HCT116 (cell line): Measurements from ENCODE around the gene LIMK2. TPM values are rescaled to one million over a fixed set of nuclear protein-coding genes. Genes with fewer than 3 reads are reported as not detected.

Experiments
- ATAC-seq: fragments of 200-7000 bp; cut with Tn5 transposase; 2 replicates; pipeline ENCODE4 v1.9.1; 2020; ENCODE audit warnings: mild to moderate bottlenecking, moderate library complexity
- BruUV-seq: library from RNA; stranded (reverse); fragments of 400-500 nt; replicated peaks from 2 replicates; lab custom pipeline; 2021; lab: Mats Ljungman, UMichigan
- CTCF ChIA-PET: fragments of 300-600 bp; sonication (Branson Sonifier 250); formaldehyde crosslinking; loops from one replicate; lab custom pipeline; 2021; ENCODE audit warnings: antibody characterized with exemption; lab: Charles Lee
- POLR2A ChIA-PET: fragments of 300-600, 350-600 bp; sonication (Branson Sonifier 250); formaldehyde crosslinking; loops from one replicate; lab custom pipeline; 2021; ENCODE audit warnings: antibody characterized with exemption; lab: Charles Lee
- RAD21 ChIA-PET, 2 experiments: fragments of 300-600 bp; sonication (Branson Sonifier 250); formaldehyde crosslinking; loops; one replicate each; lab custom pipeline; 2023; ENCODE audit warnings: low total read pairs in 2 of 2; ENCODE audit not compliant: uncharacterized antibody in 2 of 2, unreplicated experiment in 2 of 2, low non-redundant PET in 1 of 2; lab: Charles Lee
- DNase-seq: peaks from one replicate; pipeline ENCODE4 v3.0.0-alpha.2; 2010; ENCODE audit warnings: low read depth, low spot score
- H2AFZ ChIP-seq: fragments of 200-600 bp; shearing (Covaris generic), sonication (generic); 2 replicates; pipeline ENCODE4 v1.6.1; 2017; ENCODE audit warnings: low read depth, mixed run types, mixed read lengths, antibody characterized with exemption, low read length; ENCODE audit not compliant: poor library complexity, severe bottlenecking
- H3K27ac ChIP-seq: 2 replicates; pipeline ENCODE4 v1.5.1; 2012; ENCODE audit warnings: low read depth, low read length
- H3K27me3 ChIP-seq: fragments of 200-600 bp; sonication (generic); 2 replicates; pipeline ENCODE4 v1.6.1; 2016; ENCODE audit warnings: mixed run types, low read length, mixed read lengths; ENCODE audit not compliant: insufficient read depth
- H3K36me3 ChIP-seq, 2 experiments: fragments of 200-500 bp in 1 of 2; fragments of 200-600 bp in 1 of 2; sonication (Bioruptor generic) in 1 of 2; sonication (generic) in 1 of 2; 2 replicates each; pipeline versions ENCODE4 v1.5.1 to v1.6.1; 2014 to 2016; ENCODE audit warnings: low read length in 2 of 2, inconsistent platforms in 1 of 2, mixed read lengths in 1 of 2, mixed run types in 1 of 2; ENCODE audit not compliant: insufficient read depth in 2 of 2, control insufficient read depth in 1 of 2
- H3K4me1 ChIP-seq, 2 experiments: fragments of 200-600 bp in 1 of 2; sonication (generic) in 1 of 2; 2 replicates each; pipeline versions ENCODE4 v1.5.1 to v1.6.1; 2012 to 2017; ENCODE audit warnings: low read length in 2 of 2, inconsistent platforms in 1 of 2, mild to moderate bottlenecking in 1 of 2, mixed read lengths in 1 of 2, mixed run types in 1 of 2, moderate library complexity in 1 of 2; ENCODE audit not compliant: insufficient read depth in 2 of 2, control insufficient read depth in 1 of 2
- H3K4me2 ChIP-seq: fragments of 200-600 bp; sonication (generic); 2 replicates; pipeline ENCODE4 v1.6.1; 2017; ENCODE audit warnings: mixed run types, low read length, mixed read lengths
- H3K4me3 ChIP-seq, 2 experiments: fragments of 200-600 bp in 1 of 2; sonication (generic) in 1 of 2; replicated peaks in 1 of 2; 2 replicates each; pipeline ENCODE4 v1.5.1; 2011 to 2016; ENCODE audit warnings: low read length in 2 of 2, control low read depth in 1 of 2, low read depth in 1 of 2, mild to moderate bottlenecking in 1 of 2, mixed read lengths in 1 of 2, mixed run types in 1 of 2
- H3K79me2 ChIP-seq: fragments of 200-600 bp; sonication (generic); 2 replicates; pipeline ENCODE4 v1.6.1; 2017; ENCODE audit warnings: mild to moderate bottlenecking, mixed run types, low read length, moderate library complexity, mixed read lengths; ENCODE audit not compliant: insufficient read depth
- H3K9ac ChIP-seq: fragments of 200-600 bp; sonication (generic); 2 replicates; pipeline ENCODE4 v1.6.1; 2016; ENCODE audit warnings: low read length, mixed read lengths
- H3K9me2 ChIP-seq: fragments of 200-600 bp; sonication (generic), shearing (Covaris generic); 2 replicates; pipeline ENCODE4 v1.6.1; 2017; ENCODE audit warnings: mixed run types, mild to moderate bottlenecking, moderate library complexity; ENCODE audit not compliant: insufficient read depth
- H3K9me3 ChIP-seq, 2 experiments: fragments of 200-500 bp in 1 of 2; fragments of 200-600 bp in 1 of 2; sonication (Bioruptor generic) in 1 of 2; sonication (generic) in 1 of 2; 2 replicates each; pipeline ENCODE4 v1.6.1; 2014 to 2017; ENCODE audit warnings: low read length in 2 of 2, mixed read lengths in 2 of 2, inconsistent platforms in 1 of 2, low read depth in 1 of 2, mild to moderate bottlenecking in 1 of 2, mixed run types in 1 of 2, moderate library complexity in 1 of 2; ENCODE audit not compliant: control insufficient read depth in 1 of 2, insufficient read depth in 1 of 2
- H4K20me1 ChIP-seq: fragments of 200-600 bp; sonication (generic), shearing (Covaris generic); 2 replicates; pipeline ENCODE4 v1.6.1; 2017; ENCODE audit warnings: mixed run types, mild to moderate bottlenecking, moderate library complexity; ENCODE audit not compliant: insufficient read depth
- ATF3 ChIP-seq: IDR thresholded peaks from 2 replicates; pipeline ENCODE4 v1.6.1; 2012
- CBX3 ChIP-seq: IDR thresholded peaks from 2 replicates; pipeline ENCODE4 v1.6.1; 2012; ENCODE audit warnings: low read depth
- CEBPB ChIP-seq: IDR thresholded peaks from 2 replicates; pipeline ENCODE4 v1.6.1; 2012; ENCODE audit warnings: low read depth
- EGR1 ChIP-seq: IDR thresholded peaks from 2 replicates; pipeline ENCODE4 v1.6.1; 2012; ENCODE audit warnings: low read depth
- EZH2 ChIP-seq: fragments of 200-600 bp; sonication (generic); IDR thresholded peaks from 2 replicates; pipeline ENCODE4 v1.6.1; 2017; ENCODE audit warnings: antibody characterized with exemption, mixed run types
- EZH2phosphoT487 ChIP-seq: fragments of 200-600 bp; IDR thresholded peaks from 2 replicates; pipeline ENCODE4 v1.6.1; 2018; ENCODE audit warnings: antibody characterized with exemption, borderline replicate concordance
- FOSL1 ChIP-seq: IDR thresholded peaks from 2 replicates; pipeline ENCODE4 v1.6.1; 2012; ENCODE audit warnings: low read depth
- JUND ChIP-seq: IDR thresholded peaks from 2 replicates; pipeline ENCODE4 v1.6.1; 2012
- POLR2A ChIP-seq: IDR thresholded peaks from 2 replicates; pipeline ENCODE4 v1.7.0; 2011; ENCODE audit warnings: borderline replicate concordance; ENCODE audit not compliant: insufficient read depth, insufficient read length; ENCODE audit errors: extremely low read depth
- POLR2AphosphoS5 ChIP-seq: IDR thresholded peaks from 2 replicates; pipeline ENCODE4 v1.6.1; 2011; ENCODE audit warnings: mild to moderate bottlenecking, low read depth, low read length, moderate library complexity
- RAD21 ChIP-seq: IDR thresholded peaks from 2 replicates; pipeline ENCODE4 v1.6.1; 2012; ENCODE audit warnings: low read depth, mild to moderate bottlenecking
- SIN3A ChIP-seq: IDR thresholded peaks from 2 replicates; pipeline ENCODE4 v1.6.1; 2012; ENCODE audit warnings: low read depth
- SP1 ChIP-seq: IDR thresholded peaks from 2 replicates; pipeline ENCODE4 v1.6.1; 2012; ENCODE audit warnings: low read depth
- YY1 ChIP-seq: IDR thresholded peaks from 2 replicates; pipeline ENCODE4 v1.6.1; 2011; ENCODE audit warnings: low read length, low read depth, moderate library complexity, mild to moderate bottlenecking; ENCODE audit not compliant: insufficient replicate concordance; ENCODE audit errors: extremely low read depth
- intact Hi-C: fragments of 100-400 bp; cut with micrococcal nuclease; formaldehyde crosslinking; loops from 2 replicates; pipeline ENCODE4 v1.10.0; 2022
- total RNA-seq: library from RNA; stranded (reverse); gene quantifications from one replicate; pipeline ENCODE4 v1.2.1, GENCODE V29; 2021; ENCODE audit not compliant: unreplicated experiment
- TF ChIP-seq, protein P1 (sequence below): IDR thresholded peaks from 2 replicates; pipeline ENCODE4 v1.6.1; 2012; ENCODE audit warnings: low read depth
- TF ChIP-seq, protein P2 (sequence below): IDR thresholded peaks from 2 replicates; pipeline ENCODE4 v1.6.1; 2011; ENCODE audit warnings: mild to moderate bottlenecking, low read length, moderate library complexity; ENCODE audit not compliant: insufficient replicate concordance; ENCODE audit errors: extremely low read depth

Gene LIMK2
- total RNA-seq, 1 experiment from 2014 or later = 21.9 TPM

GRCh38 chr22:31230155-31230870 is 18.2 kb downstream of the LIMK2 start:
- Histone ChIP-seq H3K9ac (no peak overlapping the region), H3K4me3 (no peak overlapping the region), H3K4me1 (peaks cover 0 to 5% of the 10 kb centered on the region in 2 experiments; a peak in 1 of 4 replicates), H3K27ac (no peak overlapping the region), H4K20me1 (no peaks in the 10 kb centered on the region), H3K9me3 (no peaks in the 10 kb centered on the region), H3K79me2 (peaks cover 18% of the 10 kb centered on the region), H2AFZ (no peak overlapping the region), H3K4me2 (no peak overlapping the region), H3K27me3 (no peaks in the 10 kb centered on the region), H3K9me2 (no peaks in the 10 kb centered on the region), H3K36me3 (0 out of 4 replicates have a peak, but pooled peaks cover 2 to 3% of the 10 kb centered on the region in 2 experiments)
- intact Hi-C loops = loop anchor here (2.0 to 5.0 kb wide), 2 partner anchors 143 to 282 kb away; no protein-coding TSS in a partner anchor
- no peak for TF ChIP-seq YY1
- TF ChIP-seq EZH2phosphoT487 = no peak
- TF ChIP-seq CBX3 = no peak
- no peak for TF ChIP-seq POLR2AphosphoS5
- TF ChIP-seq ATF3 = no peak
- no peak for TF ChIP-seq RAD21
- no peak for TF ChIP-seq SIN3A
- TF ChIP-seq POLR2A = no peak
- TF ChIP-seq JUND = no peak
- TF ChIP-seq, protein P1, sequence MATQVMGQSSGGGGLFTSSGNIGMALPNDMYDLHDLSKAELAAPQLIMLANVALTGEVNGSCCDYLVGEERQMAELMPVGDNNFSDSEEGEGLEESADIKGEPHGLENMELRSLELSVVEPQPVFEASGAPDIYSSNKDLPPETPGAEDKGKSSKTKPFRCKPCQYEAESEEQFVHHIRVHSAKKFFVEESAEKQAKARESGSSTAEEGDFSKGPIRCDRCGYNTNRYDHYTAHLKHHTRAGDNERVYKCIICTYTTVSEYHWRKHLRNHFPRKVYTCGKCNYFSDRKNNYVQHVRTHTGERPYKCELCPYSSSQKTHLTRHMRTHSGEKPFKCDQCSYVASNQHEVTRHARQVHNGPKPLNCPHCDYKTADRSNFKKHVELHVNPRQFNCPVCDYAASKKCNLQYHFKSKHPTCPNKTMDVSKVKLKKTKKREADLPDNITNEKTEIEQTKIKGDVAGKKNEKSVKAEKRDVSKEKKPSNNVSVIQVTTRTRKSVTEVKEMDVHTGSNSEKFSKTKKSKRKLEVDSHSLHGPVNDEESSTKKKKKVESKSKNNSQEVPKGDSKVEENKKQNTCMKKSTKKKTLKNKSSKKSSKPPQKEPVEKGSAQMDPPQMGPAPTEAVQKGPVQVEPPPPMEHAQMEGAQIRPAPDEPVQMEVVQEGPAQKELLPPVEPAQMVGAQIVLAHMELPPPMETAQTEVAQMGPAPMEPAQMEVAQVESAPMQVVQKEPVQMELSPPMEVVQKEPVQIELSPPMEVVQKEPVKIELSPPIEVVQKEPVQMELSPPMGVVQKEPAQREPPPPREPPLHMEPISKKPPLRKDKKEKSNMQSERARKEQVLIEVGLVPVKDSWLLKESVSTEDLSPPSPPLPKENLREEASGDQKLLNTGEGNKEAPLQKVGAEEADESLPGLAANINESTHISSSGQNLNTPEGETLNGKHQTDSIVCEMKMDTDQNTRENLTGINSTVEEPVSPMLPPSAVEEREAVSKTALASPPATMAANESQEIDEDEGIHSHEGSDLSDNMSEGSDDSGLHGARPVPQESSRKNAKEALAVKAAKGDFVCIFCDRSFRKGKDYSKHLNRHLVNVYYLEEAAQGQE = no peak
- no peak for TF ChIP-seq SP1
- TF ChIP-seq EZH2 = no peak
- no peak for TF ChIP-seq EGR1
- no peak for TF ChIP-seq FOSL1
- no peak for TF ChIP-seq CEBPB
- TF ChIP-seq, protein P2, sequence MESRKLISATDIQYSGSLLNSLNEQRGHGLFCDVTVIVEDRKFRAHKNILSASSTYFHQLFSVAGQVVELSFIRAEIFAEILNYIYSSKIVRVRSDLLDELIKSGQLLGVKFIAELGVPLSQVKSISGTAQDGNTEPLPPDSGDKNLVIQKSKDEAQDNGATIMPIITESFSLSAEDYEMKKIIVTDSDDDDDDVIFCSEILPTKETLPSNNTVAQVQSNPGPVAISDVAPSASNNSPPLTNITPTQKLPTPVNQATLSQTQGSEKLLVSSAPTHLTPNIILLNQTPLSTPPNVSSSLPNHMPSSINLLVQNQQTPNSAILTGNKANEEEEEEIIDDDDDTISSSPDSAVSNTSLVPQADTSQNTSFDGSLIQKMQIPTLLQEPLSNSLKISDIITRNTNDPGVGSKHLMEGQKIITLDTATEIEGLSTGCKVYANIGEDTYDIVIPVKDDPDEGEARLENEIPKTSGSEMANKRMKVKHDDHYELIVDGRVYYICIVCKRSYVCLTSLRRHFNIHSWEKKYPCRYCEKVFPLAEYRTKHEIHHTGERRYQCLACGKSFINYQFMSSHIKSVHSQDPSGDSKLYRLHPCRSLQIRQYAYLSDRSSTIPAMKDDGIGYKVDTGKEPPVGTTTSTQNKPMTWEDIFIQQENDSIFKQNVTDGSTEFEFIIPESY = no peak
- no TSS peak for BruUV-seq
- no peak for DNase-seq
- CTCF ChIA-PET = interaction anchor here (0.7 to 1.3 kb wide), 4 partner anchors 19 to 123 kb away, joined by 3 to 5 read pairs (median 4); partner anchors contain the start of genes LIMK2 and SELENOM
- POLR2A ChIA-PET = no interaction called here
- ATAC-seq = no peak
- RAD21 ChIA-PET = no interaction called here
